GM21737 (cell line): ENCODE results near the gene ADAMTS4.

Source experiments
- ATAC-seq: cut with Tn5 transposase; IDR thresholded peaks from one replicate; pipeline ENCODE4 v1.9.1; 2021; ENCODE audit warnings: mild to moderate bottlenecking, moderate library complexity; ENCODE audit not compliant: unreplicated experiment

ADAMTS4 gene

GRCh38 chr1:161219078-161219892 is 20.4 kb upstream of the ADAMTS4 start:
- ATAC-seq, result no peak

- no peak for ATAC-seq
These were observed 19.6 kb upstream of the ADAMTS4 start for GRCh38 chr1:161218301-161219077.

DNA sequence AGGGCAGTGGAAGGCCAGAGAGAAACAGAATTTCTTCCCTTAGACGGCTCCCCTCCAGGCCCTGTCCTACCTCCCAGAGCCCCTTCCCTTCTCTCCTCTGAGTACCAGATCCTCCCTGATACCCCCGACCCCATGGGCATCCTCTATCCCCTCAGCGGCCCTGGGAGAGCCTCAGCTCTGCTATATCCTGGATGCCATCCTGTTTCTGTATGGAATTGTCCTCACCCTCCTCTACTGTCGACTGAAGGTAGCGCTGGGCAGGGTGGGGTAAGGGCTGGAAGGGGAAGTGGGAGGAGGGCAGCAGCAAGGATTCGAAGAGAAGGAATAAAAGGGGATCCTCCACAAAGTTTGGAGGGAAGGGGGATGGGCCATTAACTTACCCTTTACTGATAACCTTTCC is 19.0 kb upstream of the ADAMTS4 start:
- ATAC-seq, result peak; percentile 4

DNA sequence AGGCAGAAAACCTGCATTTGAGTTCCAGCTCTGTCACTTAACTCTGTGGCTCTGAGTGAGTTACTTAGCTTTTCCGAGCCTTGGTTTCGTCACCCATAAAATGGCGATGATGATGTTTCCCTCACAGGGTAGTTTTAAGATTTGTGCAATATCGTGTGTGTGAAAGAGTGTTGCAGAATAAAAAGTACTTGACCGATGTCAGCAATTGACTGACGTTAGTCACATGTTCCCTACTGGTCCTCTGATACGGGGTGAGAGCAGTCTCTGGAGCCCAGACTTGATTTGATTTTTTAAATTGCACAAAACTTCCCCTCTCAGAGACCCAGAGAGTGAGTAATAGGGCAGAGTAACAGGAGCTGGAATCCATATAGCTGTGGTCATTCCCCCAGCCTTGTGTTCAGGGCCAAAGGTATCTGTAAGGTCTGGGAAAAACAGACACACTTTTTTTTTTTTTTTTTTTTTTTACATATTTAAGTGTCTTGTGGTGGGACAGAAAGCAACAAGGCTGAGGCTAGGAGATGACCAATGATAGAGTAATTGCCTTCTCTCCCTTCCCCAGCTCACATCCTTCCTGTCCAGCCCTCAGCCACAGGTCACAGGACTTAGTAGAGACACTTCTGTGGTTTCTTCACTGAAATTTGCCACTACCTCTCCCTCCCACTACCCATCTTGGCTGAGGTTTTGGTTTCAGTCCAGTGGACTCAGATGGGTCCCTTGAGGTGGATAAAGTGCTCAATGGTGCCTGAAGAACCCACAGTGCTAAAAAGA is 18.3 kb upstream of the ADAMTS4 start:
- peak; percentile 73 for ATAC-seq

GRCh38 chr1:161215076-161215475 is 16.2 kb upstream of the ADAMTS4 start, which contains the start of gene FCER1G:
Gene FCER1G (plus strand): TSS chr1:161215295. CDS start chr1:161215322, 27 bp downstream.
- ATAC-seq, result no peak

- ATAC-seq, result no peak
These were observed 15.5 kb upstream of the ADAMTS4 start for GRCh38 chr1:161214369-161214768.

DNA sequence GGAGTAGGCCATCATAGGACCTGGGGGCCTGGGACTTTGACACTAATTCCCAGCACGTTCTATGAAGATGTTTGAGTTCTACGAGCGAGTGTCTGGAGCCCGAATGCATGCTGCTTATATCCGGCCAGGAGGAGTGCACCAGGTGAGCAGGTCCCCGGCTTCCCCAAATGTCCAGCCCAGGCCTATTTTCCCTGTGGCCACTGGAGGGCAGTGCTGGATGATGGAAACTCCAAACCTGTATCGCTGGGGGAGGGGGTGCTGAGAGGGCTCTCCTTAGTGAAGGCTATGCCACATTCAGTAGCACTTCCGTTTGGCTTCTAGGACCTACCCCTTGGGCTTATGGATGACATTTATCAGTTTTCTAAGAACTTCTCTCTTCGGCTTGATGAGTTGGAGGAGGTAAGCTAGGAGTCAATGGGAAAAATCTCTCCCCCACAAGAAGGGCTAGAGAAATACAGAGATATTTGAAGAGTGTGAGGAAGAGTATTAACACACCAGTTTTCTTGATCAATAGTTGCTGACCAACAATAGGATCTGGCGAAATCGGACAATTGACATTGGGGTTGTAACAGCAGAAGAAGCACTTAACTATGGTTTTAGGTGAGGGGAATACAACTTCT is 11.0 kb upstream of the ADAMTS4 start:
- ATAC-seq, result peak; percentile 63

GRCh38 chr1:161207173-161207572 is 8.3 kb upstream of the ADAMTS4 start:
- ATAC-seq, result no peak

DNA sequence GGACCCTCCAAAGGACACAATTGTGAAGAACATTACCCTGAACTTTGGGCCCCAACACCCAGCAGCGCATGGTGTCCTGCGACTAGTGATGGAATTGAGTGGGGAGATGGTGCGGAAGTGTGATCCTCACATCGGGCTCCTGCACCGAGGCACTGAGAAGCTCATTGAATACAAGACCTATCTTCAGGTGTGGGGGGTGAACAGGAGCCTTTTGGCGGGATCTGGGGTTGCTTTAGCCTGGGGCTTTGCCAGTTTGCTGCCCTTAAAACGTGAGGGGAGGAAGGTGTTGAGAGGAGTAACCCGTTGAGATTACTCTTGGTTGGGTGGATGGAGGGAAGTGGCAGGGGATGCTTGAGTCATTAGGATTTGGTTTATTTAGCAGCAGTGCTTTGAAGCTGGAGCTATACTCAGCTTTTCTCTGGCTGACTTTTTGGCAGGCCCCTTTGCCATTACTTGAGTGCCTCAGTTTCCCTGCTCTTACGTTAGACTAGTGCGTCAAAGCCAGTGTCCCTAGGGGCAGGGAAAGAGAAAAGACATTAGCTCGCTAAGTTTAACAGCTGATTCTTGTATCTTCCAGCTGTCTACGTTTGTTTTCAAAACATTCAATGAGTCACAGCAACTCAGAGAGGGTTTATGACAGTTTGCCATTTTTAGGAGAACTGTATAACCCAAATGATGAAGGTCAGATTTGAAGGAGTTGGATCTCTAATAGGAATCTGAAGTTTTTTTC is 7.7 kb upstream of the ADAMTS4 start:
- ATAC-seq, result no peak

DNA sequence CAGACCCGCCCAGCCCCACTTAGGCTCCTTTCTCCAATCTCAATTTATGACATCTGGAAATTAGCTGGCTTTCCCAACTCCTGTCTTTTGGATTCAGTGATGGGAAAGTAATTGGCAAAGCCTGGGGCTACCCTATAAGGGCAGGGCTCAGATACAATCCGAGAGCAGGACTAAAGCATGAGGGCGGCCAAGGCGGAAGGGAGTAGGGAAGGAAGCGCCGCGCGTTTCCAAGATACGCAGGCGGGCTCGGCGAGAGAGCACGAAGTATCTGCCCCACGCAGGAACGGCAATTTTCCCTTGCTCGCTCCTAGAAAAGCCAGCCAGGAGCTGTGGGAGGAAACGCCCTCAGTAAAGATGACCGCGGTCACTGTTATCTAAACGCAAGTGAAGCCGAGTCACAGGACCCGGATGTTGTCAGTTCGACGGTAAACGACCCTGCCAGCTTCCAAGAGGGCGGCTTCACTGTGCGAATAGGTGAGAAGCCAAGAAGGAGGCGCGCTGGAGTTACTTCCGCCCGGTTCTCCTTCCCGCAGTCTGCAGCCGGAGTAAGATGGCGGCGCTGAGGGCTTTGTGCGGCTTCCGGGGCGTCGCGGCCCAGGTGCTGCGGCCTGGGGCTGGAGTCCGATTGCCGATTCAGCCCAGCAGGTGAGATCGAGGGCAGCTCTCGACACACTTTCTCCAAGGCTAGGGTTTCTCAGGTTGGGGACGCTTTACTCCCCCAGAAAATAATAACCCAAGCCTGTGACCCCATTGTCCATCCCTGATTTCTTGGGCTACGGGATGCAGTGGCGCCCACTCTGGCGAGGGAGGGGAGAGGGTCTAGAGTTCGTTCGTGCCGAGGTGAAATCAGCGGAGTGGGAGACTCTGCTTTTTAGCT is 3.2 kb upstream of the ADAMTS4 start, which contains the start of gene NDUFS2:
Gene NDUFS2 (plus strand): TSS at position 532 of the 877 bp plus-strand sequence. CDS start 19 bp downstream, at position 551.
- peak; percentile 89 for ATAC-seq

- ATAC-seq, result no peak
These were observed 2.4 kb upstream of the ADAMTS4 start for GRCh38 chr1:161200992-161201835.

DNA sequence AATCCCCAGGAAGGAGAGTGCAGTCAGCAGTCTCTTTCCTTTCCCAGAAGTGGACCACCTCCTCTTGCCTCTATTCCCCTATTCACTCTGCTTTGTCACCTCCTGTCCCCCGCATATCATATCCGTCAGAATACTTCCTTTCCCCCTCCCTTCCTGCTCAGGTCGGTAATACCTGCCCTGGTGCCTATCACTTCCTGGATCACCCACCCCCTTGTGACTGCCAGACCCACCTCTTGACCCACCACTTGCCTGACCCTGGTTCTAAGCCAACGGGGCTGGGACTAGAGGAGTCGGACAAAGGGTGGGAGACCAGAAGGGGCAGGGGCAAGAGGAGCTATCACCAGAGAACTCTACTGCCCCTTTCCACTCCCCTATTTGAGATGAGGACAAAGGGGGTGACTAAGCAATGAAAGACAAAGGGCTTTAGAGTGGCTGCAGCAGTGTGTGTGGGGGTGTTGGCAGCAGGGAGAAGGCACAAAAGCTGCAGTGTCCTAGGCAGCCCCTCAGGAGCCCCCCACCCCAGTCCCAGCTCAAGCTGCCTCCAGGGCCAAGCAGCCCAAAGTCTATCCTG is 1.7 kb upstream of the ADAMTS4 start:
- ATAC-seq, result no peak

GRCh38 chr1:161199506-161200139 is 769 bp upstream of the ADAMTS4 start:
- ATAC-seq, result no peak

- no peak for ATAC-seq
These were observed 509 bp downstream of the ADAMTS4 start for GRCh38 chr1:161198194-161198896.

DNA sequence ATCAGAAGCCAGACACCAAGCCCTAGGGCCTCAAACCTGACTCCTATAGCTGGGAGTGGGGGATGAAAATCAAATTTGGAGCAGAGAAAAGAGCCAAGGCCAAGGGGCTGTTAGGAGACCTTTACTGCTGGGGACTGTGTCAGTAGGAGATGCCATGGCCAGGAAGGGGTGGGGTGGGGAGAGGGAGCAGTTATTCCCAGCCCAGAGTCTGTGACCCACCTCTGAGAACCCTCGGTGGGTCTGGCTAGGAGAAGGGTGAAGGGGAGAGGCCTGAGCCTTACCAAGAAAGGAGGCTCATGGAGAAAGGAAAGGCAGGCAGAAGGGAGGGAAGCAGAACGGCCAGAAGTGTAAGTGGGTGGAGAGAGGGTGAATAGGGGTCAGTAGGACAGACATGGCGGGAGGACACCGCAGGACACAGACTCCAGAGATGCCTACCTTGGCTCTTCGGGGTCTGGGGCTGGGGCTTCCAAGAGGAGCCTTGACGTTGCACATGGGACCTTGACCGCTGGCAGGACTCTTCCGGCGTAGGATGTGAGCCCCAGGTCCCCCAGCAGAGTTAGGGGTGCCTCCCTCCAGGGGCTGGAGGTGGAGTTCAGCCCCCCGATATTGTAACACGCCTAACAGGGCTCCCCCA is 1.2 kb downstream of the ADAMTS4 start:
- no peak for ATAC-seq
